NOMO-1 treated with DMSO at 0.1 percent for 48 hours (cell line): Measurements from ENCODE around the gene CNOT11.
A peak's percentile ranks its signal among the peaks of the same experiment; 100 is the strongest.
"Not testable (repeated sequence)": the region's sequence is repeated elsewhere in the genome, so short reads cannot be mapped to it uniquely, and the experiment has no call there.

Experiments
- DNase-seq: peaks from one replicate; lab custom pipeline; 2025; ENCODE audit not compliant: unreplicated experiment; lab: John Stamatoyannopoulos, UW

CNOT11 gene

GRCh38 chr2:101252408-101253012 is at the start of gene CNOT11:
TSS of gene CNOT11 (plus strand) at chr2:101252886. CDS start at chr2:101252965, 79 bp downstream.
- peak; percentile 98 for DNase-seq

GRCh38 chr2:101204400-101205115 is 48.1 kb upstream of the CNOT11 start:
- no peak for DNase-seq

- peak; percentile 74 for DNase-seq
These were observed 46.9 kb upstream of the CNOT11 start for GRCh38 chr2:101205521-101206479.

GRCh38 chr2:101208830-101209229 is 43.9 kb upstream of the CNOT11 start:
- DNase-seq = no peak

- DNase-seq = no peak
These were observed 33.4 kb upstream of the CNOT11 start for GRCh38 chr2:101219246-101219645.

- not testable (repeated sequence) for DNase-seq
These were observed 32.6 kb upstream of the CNOT11 start for GRCh38 chr2:101220091-101220490.

- peak; percentile 97 for DNase-seq
These were observed 28.9 kb upstream of the CNOT11 start for GRCh38 chr2:101223814-101224231.

GRCh38 chr2:101230541-101231001 is 22.1 kb upstream of the CNOT11 start:
- no peak for DNase-seq

GRCh38 chr2:101231240-101231639 is 21.4 kb upstream of the CNOT11 start:
- no peak for DNase-seq

GRCh38 chr2:101231937-101232730 is 20.6 kb upstream of the CNOT11 start:
- DNase-seq = no peak

- no peak for DNase-seq
These were observed 19.9 kb upstream of the CNOT11 start for GRCh38 chr2:101232770-101233169.

GRCh38 chr2:101234169-101234938 is 18.3 kb upstream of the CNOT11 start:
- peak; percentile 27 for DNase-seq

GRCh38 chr2:101235956-101236355 is 16.7 kb upstream of the CNOT11 start:
- not testable (repeated sequence) for DNase-seq

GRCh38 chr2:101237944-101238343 is 14.7 kb upstream of the CNOT11 start:
- DNase-seq = not testable (repeated sequence)

GRCh38 chr2:101238930-101239759 is 13.5 kb upstream of the CNOT11 start:
- peak; percentile 28 for DNase-seq

- not testable (repeated sequence) for DNase-seq
These were observed 12.9 kb upstream of the CNOT11 start for GRCh38 chr2:101239760-101240118.

- DNase-seq = peak; percentile 12
These were observed 12.0 kb upstream of the CNOT11 start for GRCh38 chr2:101240694-101241093.

GRCh38 chr2:101241158-101241557 is 11.5 kb upstream of the CNOT11 start:
- no peak for DNase-seq

GRCh38 chr2:101244373-101244772 is 8.3 kb upstream of the CNOT11 start:
- not testable (repeated sequence) for DNase-seq
